ENCODE data around the gene SMYD3. TPM values are rescaled to one million over a fixed set of nuclear protein-coding genes. Genes with fewer than 3 reads are reported as not detected.

Gene SMYD3
- total and polyA plus RNA-seq, 2 donors (not counting 3 experiments of a cell fraction or from before 2014, with no cell fraction given), result 16.0 to 32.1 TPM

DNA sequence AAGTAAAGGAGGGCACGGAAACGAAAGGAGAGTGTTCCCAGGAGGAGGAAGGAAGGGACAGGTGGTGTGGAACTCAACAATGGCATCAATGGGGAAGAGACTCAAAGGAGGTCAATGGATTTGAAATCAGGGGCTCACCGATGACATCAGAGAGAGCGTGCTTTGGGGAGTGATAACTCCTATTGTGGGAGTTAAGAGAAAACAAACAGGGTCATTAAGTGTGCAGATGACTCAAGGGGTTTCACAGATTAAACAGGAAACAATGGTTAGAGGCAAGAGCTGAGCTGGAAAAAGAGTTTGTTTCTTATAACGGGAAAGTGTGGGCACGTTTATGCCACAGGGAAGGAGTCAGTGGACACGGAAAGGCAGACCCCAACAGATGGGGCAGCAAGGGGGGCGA, 629.1 kb downstream of the SMYD3 start:
- Histone ChIP-seq H4K20me1 (replicated peaks; ENCODE audit: control insufficient read depth, extremely low read depth, insufficient read depth, low read length) (no peaks in the 10 kb centered on the region), H3K9ac (replicated peaks; ENCODE audit: extremely low read depth, insufficient read depth, low read length) (no peak overlapping the region), H3K79me2 (ENCODE audit: control insufficient read depth, insufficient read depth, low read length) (no peaks in the 10 kb centered on the region), H3K27me3 (ENCODE audit: control insufficient read depth in 2 of 2, insufficient read depth in 2 of 2, low read length in 2 of 2) (no peaks in the 10 kb centered on the region), H3K9me1 (replicated peaks; ENCODE audit: control insufficient read depth, extremely low read depth, insufficient read depth, low read length) (no peaks in the 10 kb centered on the region), H3K9me3 (replicated peaks; ENCODE audit: control insufficient read depth, insufficient read depth, low read length) (no peaks in the 10 kb centered on the region), H3K4me1 (ENCODE audit: control insufficient read depth, extremely low read depth, insufficient read depth, low read length) (peaks cover 22% of the 10 kb centered on the region), H3K4me2 (ENCODE audit: insufficient read depth, low read length) (peak overlapping the region; percentile 42), H3K36me3 (ENCODE audit: control insufficient read depth in 2 of 2, extremely low read depth in 1 of 2, insufficient read depth in 2 of 2, low read length in 2 of 2) (no peaks in the 10 kb centered on the region), H2AFZ (ENCODE audit: low read depth, low read length) (peak overlapping the region; percentile 41), H3K27ac (ENCODE audit: insufficient read depth, low read depth, low read length) (peak overlapping the region; percentile 50), H3K4me3 (replicated peaks in 1 of 3; ENCODE audit: insufficient read depth in 1 of 3, low read depth in 1 of 3, low read length in 3 of 3) (no peak overlapping the region)
- POLR2A ChIA-PET, result interaction anchor here (0.6 kb wide), 3 partner anchors 62 to 907 kb away, joined by 3 to 8 read pairs (median 3); no protein-coding TSS in a partner anchor
- dilution Hi-C loops (cut with MboI; ENCODE audit: extremely low pct_ligation_motif_present, low sequenced_read_pairs), result no loop called here
- peak; percentile 75 for FAIRE-seq
- no peak for DNase-seq (ENCODE audit: low read depth, low spot score)
- CTCF ChIA-PET, result interaction anchor here (1.0 to 2.5 kb wide), 2 partner anchors 11 to 725 kb away, joined by 4 to 22 read pairs; no protein-coding TSS in a partner anchor
- intact Hi-C loops (cut with micrococcal nuclease), result loop anchor here (1.0 to 5.0 kb wide), 4 partner anchors 74 to 1459 kb away; no protein-coding TSS in a partner anchor
- TF ChIP-seq EZH2 (IDR thresholded peaks at IDR 0.05; ENCODE audit: borderline replicate concordance, low read depth, low read length, severe bottlenecking) (no peak), GATA2 (IDR thresholded peaks at IDR 0.05; ENCODE audit: insufficient read depth, insufficient read length, low read depth, low read length) (no peak), FOS (IDR thresholded peaks at IDR 0.05; ENCODE audit: borderline replicate concordance, insufficient read depth, low read length) (no peak), JUN (IDR thresholded peaks at IDR 0.05; ENCODE audit: borderline replicate concordance, insufficient read depth, insufficient read length, low read depth) (no peak), MYC (IDR thresholded peaks at IDR 0.05; ENCODE audit: low read depth, low read length) (no peak), POLR2AphosphoS5 (IDR thresholded peaks at IDR 0.05; ENCODE audit: insufficient read depth, low read depth, low read length) (no peak), POLR2A (IDR thresholded peaks at IDR 0.05; ENCODE audit: low read depth, low read length) (no peak)
- TF ChIP-seq, protein P1, sequence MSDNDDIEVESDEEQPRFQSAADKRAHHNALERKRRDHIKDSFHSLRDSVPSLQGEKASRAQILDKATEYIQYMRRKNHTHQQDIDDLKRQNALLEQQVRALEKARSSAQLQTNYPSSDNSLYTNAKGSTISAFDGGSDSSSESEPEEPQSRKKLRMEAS (IDR thresholded peaks at IDR 0.05; ENCODE audit: insufficient read depth, insufficient read length), result no peak
- TF ChIP-seq, protein P2, sequence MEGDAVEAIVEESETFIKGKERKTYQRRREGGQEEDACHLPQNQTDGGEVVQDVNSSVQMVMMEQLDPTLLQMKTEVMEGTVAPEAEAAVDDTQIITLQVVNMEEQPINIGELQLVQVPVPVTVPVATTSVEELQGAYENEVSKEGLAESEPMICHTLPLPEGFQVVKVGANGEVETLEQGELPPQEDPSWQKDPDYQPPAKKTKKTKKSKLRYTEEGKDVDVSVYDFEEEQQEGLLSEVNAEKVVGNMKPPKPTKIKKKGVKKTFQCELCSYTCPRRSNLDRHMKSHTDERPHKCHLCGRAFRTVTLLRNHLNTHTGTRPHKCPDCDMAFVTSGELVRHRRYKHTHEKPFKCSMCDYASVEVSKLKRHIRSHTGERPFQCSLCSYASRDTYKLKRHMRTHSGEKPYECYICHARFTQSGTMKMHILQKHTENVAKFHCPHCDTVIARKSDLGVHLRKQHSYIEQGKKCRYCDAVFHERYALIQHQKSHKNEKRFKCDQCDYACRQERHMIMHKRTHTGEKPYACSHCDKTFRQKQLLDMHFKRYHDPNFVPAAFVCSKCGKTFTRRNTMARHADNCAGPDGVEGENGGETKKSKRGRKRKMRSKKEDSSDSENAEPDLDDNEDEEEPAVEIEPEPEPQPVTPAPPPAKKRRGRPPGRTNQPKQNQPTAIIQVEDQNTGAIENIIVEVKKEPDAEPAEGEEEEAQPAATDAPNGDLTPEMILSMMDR (IDR thresholded peaks at IDR 0.05; ENCODE audit: extremely low read depth in 1 of 2, insufficient read depth in 1 of 2, low read depth in 1 of 2, low read length in 2 of 2), result no peak
- BruUV-seq (replicated peaks), result no TSS peak
